Measurements from ENCODE around the gene TAF4B.

Gene TAF4B

GRCh38 chr18:26438980-26439379 is 212.7 kb downstream of the TAF4B start:
- DNase-seq (ENCODE audit: low read depth), result no peak
- no peak overlapping the region for H3K4me3 ChIP-seq (ENCODE audit: low read depth, low read length)

GRCh38 chr18:26439537-26439936 is 213.3 kb downstream of the TAF4B start:
- no peak for DNase-seq (ENCODE audit: low read depth)
- no peak overlapping the region for H3K4me3 ChIP-seq (ENCODE audit: low read depth, low read length)

GRCh38 chr18:26440644-26441043 is 214.4 kb downstream of the TAF4B start:
- no peak for DNase-seq (ENCODE audit: low read depth)
- no peak overlapping the region for H3K4me3 ChIP-seq (ENCODE audit: low read depth, low read length)
